ENCODE results near the gene CAPSL.

GRCh38 chr5:35870605-35871004 is 67.8 kb downstream of the CAPSL start:
- TF ChIP-seq CTCF (IDR thresholded peaks at IDR 0.05), result no peak
- no peak for TF ChIP-seq POLR2A (IDR thresholded peaks at IDR 0.05)
- TF ChIP-seq POLR2AphosphoS5 (IDR thresholded peaks at IDR 0.05), result no peak
- no peak for TF ChIP-seq EP300 (IDR thresholded peaks at IDR 0.05)

Data from stomach (tissue), 4 donors.